Left ventricle myocardium superior (tissue), 1 donor: ENCODE results near the gene RGS14. TPM values are rescaled to one million over a fixed set of nuclear protein-coding genes. Genes with fewer than 3 reads are reported as not detected.
"Not testable (repeated sequence)": the region's sequence is repeated elsewhere in the genome, so short reads cannot be mapped to it uniquely, and the experiment has no call there.

Experiments used
- ATAC-seq: fragments of 200-7000 bp; cut with Tn5 transposase; one replicate; pipeline ENCODE4 v1.9.1; 2020; ENCODE audit warnings: mild to moderate bottlenecking, moderate library complexity
- DNase-seq: peaks from one replicate; pipeline ENCODE4 v3.0.0-alpha.2; 2020
- intact Hi-C: fragments of 100-400 bp; cut with micrococcal nuclease; formaldehyde crosslinking; loops from one replicate; pipeline ENCODE4 v1.11.0; 2022
- total RNA-seq: library from RNA; stranded (reverse); fragmentation: NEBNext Ultra II Directional; extraction: Animal tissue kit (Norgen Biotek cat#: 25700); gene quantifications from one replicate; pipeline ENCODE4 v1.2.1, GENCODE V29; 2021
- donor health status: DM: no; HTN: yes; CAD: no; lungs with severe emphysema.

Gene RGS14
- total RNA-seq, 1 donor from 2014 or later: 2.0 TPM

- no peak for ATAC-seq
- intact Hi-C loops: no loop called here
Measured at GRCh38 chr5:177339107-177339638, 18.6 kb upstream of the RGS14 start.

GRCh38 chr5:177343000-177343399 is 14.7 kb upstream of the RGS14 start:
- intact Hi-C loops, DNase-seq, ATAC-seq: not testable (repeated sequence)

More at GRCh38 chr5:177339107-177339638, 18.6 kb upstream of the RGS14 start:
- no peak for DNase-seq

GRCh38 chr5:177343777-177344176 is 13.9 kb upstream of the RGS14 start:
- DNase-seq: no peak
- intact Hi-C loops: no loop called here
- no peak for ATAC-seq

- ATAC-seq: no peak
- intact Hi-C loops: no loop called here
- no peak for DNase-seq
Measured at GRCh38 chr5:177344891-177345290, 12.8 kb upstream of the RGS14 start.

- DNase-seq: no peak
- intact Hi-C loops: no loop called here
- no peak for ATAC-seq
Measured at GRCh38 chr5:177346820-177347219, 10.9 kb upstream of the RGS14 start.

GRCh38 chr5:177347699-177348098 is 10.0 kb upstream of the RGS14 start:
- ATAC-seq (no peak), DNase-seq (no peak)
- intact Hi-C loops: no loop called here

- DNase-seq (no peak), ATAC-seq (no peak)
- intact Hi-C loops: no loop called here
Measured at GRCh38 chr5:177349362-177349647, 8.4 kb upstream of the RGS14 start.

- intact Hi-C loops: no loop called here
- ATAC-seq (no peak), DNase-seq (no peak)
Measured at GRCh38 chr5:177349762-177350161, 8.0 kb upstream of the RGS14 start.

GRCh38 chr5:177350776-177351391 is 6.8 kb upstream of the RGS14 start:
- intact Hi-C loops: no loop called here
- ATAC-seq (no peak), DNase-seq (peak; percentile 30)

GRCh38 chr5:177351392-177352329 is 6.1 kb upstream of the RGS14 start, which contains the start of gene LMAN2:
Gene LMAN2, minus strand, starts transcription at chr5:177351668. Its CDS starts 21 bp downstream, at chr5:177351647.
- DNase-seq (peak; percentile 93), ATAC-seq (peak; percentile 99)
- intact Hi-C loops: no loop called here

- ATAC-seq (no peak), DNase-seq (no peak)
- intact Hi-C loops: no loop called here
Measured at GRCh38 chr5:177353093-177353492, 4.6 kb upstream of the RGS14 start.

- intact Hi-C loops: no loop called here
- no peak for DNase-seq
- ATAC-seq: no peak
Measured at GRCh38 chr5:177354256-177354655, 3.5 kb upstream of the RGS14 start.

GRCh38 chr5:177354711-177355110 is 3.0 kb upstream of the RGS14 start:
- ATAC-seq (no peak), DNase-seq (no peak)
- intact Hi-C loops: no loop called here

GRCh38 chr5:177355162-177355867 is 2.4 kb upstream of the RGS14 start:
- intact Hi-C loops: no loop called here
- no peak for ATAC-seq

GRCh38 chr5:177355868-177356168 is 1.9 kb upstream of the RGS14 start:
- no peak for ATAC-seq
- DNase-seq: no peak
- intact Hi-C loops: no loop called here

More at GRCh38 chr5:177355162-177355867, 2.4 kb upstream of the RGS14 start:
- no peak for DNase-seq

- ATAC-seq (no peak), DNase-seq (no peak)
- intact Hi-C loops: no loop called here
Measured at GRCh38 chr5:177356746-177357145, 978 bp upstream of the RGS14 start.

- intact Hi-C loops: no loop called here
Measured at GRCh38 chr5:177357146-177357458, 622 bp upstream of the RGS14 start.

GRCh38 chr5:177358370-177358819 is 671 bp downstream of the RGS14 start:
- peak; percentile 60 for ATAC-seq
- peak; percentile 52 for DNase-seq

More at GRCh38 chr5:177357146-177357458, 622 bp upstream of the RGS14 start:
- ATAC-seq (no peak), DNase-seq (no peak)

GRCh38 chr5:177359451-177359851 is 1.7 kb downstream of the RGS14 start:
- no peak for DNase-seq
- ATAC-seq: peak; percentile 14
- intact Hi-C loops: no loop called here

More at GRCh38 chr5:177358370-177358819, 671 bp downstream of the RGS14 start:
- intact Hi-C loops: no loop called here

GRCh38 chr5:177359860-177360259 is 2.1 kb downstream of the RGS14 start:
- ATAC-seq (no peak), DNase-seq (no peak)
- intact Hi-C loops: no loop called here
